ENCODE data around the gene TDP1.

The TDP1 gene

GRCh38 chr14:89910691-89911009 is 45.1 kb upstream of the TDP1 start:
- Histone ChIP-seq H3K4me3 (no peak overlapping the region), H3K9me3 (no peaks in the 10 kb centered on the region), H3K36me3 (no peaks in the 10 kb centered on the region), H3K27me3 (no peaks in the 10 kb centered on the region), H3K4me1 (peaks cover 0 to 32% (median 17%) of the 10 kb centered on the region in 4 donors), H3K27ac (peak overlapping the region; percentile 42 to 61)
- intact Hi-C loops (cut with DNase I; ENCODE audit: low total_unique reads) = loop anchor here (5.0 to 10.0 kb wide), 3 partner anchors 496 to 868 kb away; partner anchors contain the start of gene FOXN3
- no peak for TF ChIP-seq CTCF (IDR thresholded peaks at IDR 0.05)
- DNase-seq = no peak

- Histone ChIP-seq H3K9me3 (no peaks in the 10 kb centered on the region), H3K4me1 (peaks cover 0 to 32% (median 17%) of the 10 kb centered on the region in 4 donors), H3K27me3 (no peaks in the 10 kb centered on the region), H3K4me3 (peak overlapping the region in 1 of 2 donors; percentile 10), H3K36me3 (no peaks in the 10 kb centered on the region), H3K27ac (peak overlapping the region; percentile 42 to 61)
- intact Hi-C loops (cut with DNase I; ENCODE audit: low total_unique reads) = loop anchor here (5.0 to 10.0 kb wide), 3 partner anchors 496 to 869 kb away; partner anchors contain the start of gene FOXN3
- no peak for TF ChIP-seq CTCF (IDR thresholded peaks at IDR 0.05)
- peak in 1 of 2 donors; percentile 30 for DNase-seq
Measured at GRCh38 chr14:89911010-89911919, 44.5 kb upstream of the TDP1 start.

GRCh38 chr14:89912221-89912620 is 43.5 kb upstream of the TDP1 start:
- Histone ChIP-seq H3K4me1 (peaks cover 0 to 32% (median 17%) of the 10 kb centered on the region in 4 donors), H3K9me3 (no peaks in the 10 kb centered on the region), H3K27me3 (no peaks in the 10 kb centered on the region), H3K4me3 (no peak overlapping the region), H3K36me3 (no peaks in the 10 kb centered on the region), H3K27ac (peak overlapping the region; percentile 42 to 61)
- intact Hi-C loops (cut with DNase I; ENCODE audit: low total_unique reads) = loop anchor here (5.0 to 10.0 kb wide), 3 partner anchors 497 to 870 kb away; partner anchors contain the start of gene FOXN3
- no peak for DNase-seq
- no peak for TF ChIP-seq CTCF (IDR thresholded peaks at IDR 0.05)

GRCh38 chr14:89912667-89913211 is 43.0 kb upstream of the TDP1 start:
- intact Hi-C loops (cut with DNase I; ENCODE audit: low total_unique reads) = loop anchor here (5.0 to 10.0 kb wide), 3 partner anchors 498 to 870 kb away; partner anchors contain the start of gene FOXN3
- H3K36me3 ChIP-seq = no peaks in the 10 kb centered on the region
- DNase-seq = peak in 1 of 2 donors; percentile 52
- no peak for TF ChIP-seq CTCF (IDR thresholded peaks at IDR 0.05)
- no peak overlapping the region for H3K4me3 ChIP-seq
- H3K9me3 ChIP-seq = no peaks in the 10 kb centered on the region
- peak overlapping the region; percentile 42 to 61 for H3K27ac ChIP-seq
- peaks cover 0 to 32% (median 17%) of the 10 kb centered on the region in 4 donors for H3K4me1 ChIP-seq
- no peaks in the 10 kb centered on the region for H3K27me3 ChIP-seq

- Histone ChIP-seq H3K9me3 (no peaks in the 10 kb centered on the region), H3K4me3 (no peak overlapping the region), H3K27ac (no peak overlapping the region), H3K4me1 (peaks cover 0 to 30% (median 17%) of the 10 kb centered on the region in 4 donors), H3K27me3 (no peaks in the 10 kb centered on the region), H3K36me3 (no peaks in the 10 kb centered on the region)
- intact Hi-C loops (cut with DNase I; ENCODE audit: low total_unique reads) = loop anchor here (5.0 to 10.0 kb wide), 3 partner anchors 500 to 888 kb away; partner anchors contain the start of gene FOXN3
- DNase-seq = peak in 1 of 2 donors; percentile 74
- TF ChIP-seq CTCF (IDR thresholded peaks at IDR 0.05) = peak; percentile 90 to 92
Measured at GRCh38 chr14:89915114-89915878, 40.4 kb upstream of the TDP1 start.
